Kidney glomerular epithelial cell (primary cell): Measurements from ENCODE around the gene DAB1.

Experiments
- DNase-seq: peaks from one replicate; lab custom pipeline; 2025; lab: John Stamatoyannopoulos, UW

The DAB1 gene

GRCh38 chr1:56975446-56975845 lies 448.4 kb downstream of the DAB1 start:
- no peak for DNase-seq

- no peak for DNase-seq
Observed at GRCh38 chr1:56973923-56974742, 449.7 kb downstream of the DAB1 start.

GRCh38 chr1:56972976-56973375 lies 450.9 kb downstream of the DAB1 start:
- DNase-seq = no peak

- DNase-seq = no peak
Observed at GRCh38 chr1:56970280-56970679, 453.6 kb downstream of the DAB1 start.

DNA sequence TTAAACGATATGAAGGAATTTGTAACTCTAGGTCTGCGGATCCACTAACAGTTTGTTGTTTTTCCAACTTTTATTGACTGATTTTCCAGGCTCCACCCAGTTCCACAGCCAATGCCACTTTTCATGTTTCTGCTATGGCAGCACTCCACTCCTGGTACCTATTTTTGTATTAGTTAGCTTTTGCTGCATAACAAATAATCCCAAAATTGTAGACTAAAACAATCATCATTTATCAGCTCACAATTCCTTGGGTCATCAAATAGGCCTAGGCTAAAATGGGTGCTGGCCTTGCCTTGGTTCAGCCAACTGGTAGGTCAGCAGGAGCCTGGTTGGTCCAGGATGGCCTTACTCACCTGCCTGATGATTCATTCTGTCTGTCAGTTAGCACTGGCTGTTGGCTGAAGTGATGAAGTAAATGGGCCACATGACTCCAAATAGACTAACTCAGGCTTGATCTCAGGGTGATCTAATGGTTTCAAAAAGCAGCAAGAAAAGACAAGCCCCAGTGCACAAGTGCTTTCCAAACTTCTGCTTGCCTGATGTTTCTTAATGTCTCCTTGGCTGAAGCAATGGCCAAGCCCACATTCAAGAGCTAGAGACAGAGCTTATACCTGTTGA lies 454.9 kb downstream of the DAB1 start:
- DNase-seq = no peak

- DNase-seq = no peak
Observed at GRCh38 chr1:56967900-56968832, 455.7 kb downstream of the DAB1 start.

DNA sequence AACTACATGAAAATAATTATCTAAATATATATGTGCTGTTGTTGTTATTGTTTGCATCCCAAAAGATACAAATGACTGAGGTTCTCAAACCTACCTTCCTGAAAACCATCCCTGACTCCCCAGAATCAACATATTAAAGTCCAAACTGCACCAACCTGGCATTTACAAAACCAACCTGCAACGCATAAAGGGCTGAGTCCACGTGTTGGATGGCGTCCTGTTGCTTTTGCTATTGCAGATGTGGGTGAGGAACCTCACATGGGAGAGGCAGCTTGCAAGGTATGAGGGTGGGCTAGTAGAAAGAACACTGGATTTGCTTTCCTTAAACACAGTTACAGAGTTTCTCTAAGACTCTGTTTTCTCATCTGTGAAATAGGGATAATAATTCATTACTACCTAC lies 456.5 kb downstream of the DAB1 start:
- no peak for DNase-seq

DNA sequence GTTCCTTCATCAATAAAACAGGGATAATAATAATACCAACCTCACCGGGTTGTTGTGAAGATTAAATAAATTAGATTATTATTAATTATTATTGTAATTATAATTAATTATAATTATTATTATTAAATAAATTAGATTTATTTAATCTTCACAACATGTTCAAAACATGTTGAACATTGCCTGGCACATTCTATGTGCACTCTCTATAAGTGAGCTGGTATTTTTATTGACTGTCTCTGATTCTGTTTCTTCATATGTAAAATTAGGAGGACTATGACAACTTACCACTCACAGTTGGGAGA lies 457.2 kb downstream of the DAB1 start:
- DNase-seq = no peak

- DNase-seq = no peak
Observed at GRCh38 chr1:56965916-56966697, 457.8 kb downstream of the DAB1 start, which contains the start of gene C8B. C8B (minus strand) TSS chr1:56966015; CDS start chr1:56965948, 67 bp downstream.

DNA sequence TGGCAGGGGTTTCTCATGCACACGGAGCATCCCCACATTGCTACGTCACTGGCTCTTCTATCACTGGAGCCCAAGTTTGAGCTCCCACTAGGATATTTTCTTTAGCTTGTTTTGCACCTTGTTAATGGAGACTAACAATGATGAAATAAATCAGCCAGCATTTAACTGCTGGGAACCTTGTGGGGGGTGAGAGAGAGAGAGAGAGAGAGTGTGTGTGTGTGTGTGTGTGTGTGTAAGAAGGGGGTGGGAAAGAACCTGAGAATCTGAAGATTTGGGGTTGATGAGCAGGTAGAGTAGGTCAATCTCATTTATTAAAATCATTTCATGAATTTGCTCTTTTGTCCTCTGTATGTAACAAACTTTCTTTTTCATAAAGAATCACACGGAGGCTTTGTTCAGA lies 458.7 kb downstream of the DAB1 start:
- DNase-seq = no peak

DNA sequence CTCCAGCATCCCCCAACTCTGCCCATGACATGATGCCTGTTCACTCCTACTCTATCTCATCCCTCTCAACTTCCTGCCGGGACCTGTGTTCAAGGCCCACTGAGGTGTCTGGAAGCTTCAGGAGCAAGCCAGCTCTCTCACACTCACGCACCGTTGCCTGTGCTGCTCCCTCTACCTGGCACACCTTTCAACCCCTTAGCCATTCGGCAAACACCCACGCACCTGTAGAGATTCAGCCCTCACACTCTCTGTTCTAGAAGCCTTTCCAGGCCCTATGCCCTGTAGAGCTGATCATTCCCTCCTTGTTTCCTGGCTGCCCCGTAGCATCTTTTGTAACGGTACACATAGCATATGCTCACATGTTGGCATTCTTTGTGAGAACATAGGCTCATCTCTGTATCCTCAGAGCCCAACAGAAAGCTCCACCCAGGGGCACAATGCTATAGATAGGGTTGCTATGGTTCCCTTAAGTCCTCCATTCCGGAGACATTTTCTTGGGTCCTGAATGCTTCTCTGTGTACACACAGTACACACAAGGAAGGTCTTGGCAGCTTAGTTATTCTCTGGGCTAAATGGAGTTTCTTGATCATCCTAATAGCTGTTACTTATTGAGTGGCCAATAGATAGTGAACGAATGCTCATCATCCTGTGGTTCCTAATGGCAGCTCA lies 459.4 kb downstream of the DAB1 start:
- DNase-seq = no peak

DNA sequence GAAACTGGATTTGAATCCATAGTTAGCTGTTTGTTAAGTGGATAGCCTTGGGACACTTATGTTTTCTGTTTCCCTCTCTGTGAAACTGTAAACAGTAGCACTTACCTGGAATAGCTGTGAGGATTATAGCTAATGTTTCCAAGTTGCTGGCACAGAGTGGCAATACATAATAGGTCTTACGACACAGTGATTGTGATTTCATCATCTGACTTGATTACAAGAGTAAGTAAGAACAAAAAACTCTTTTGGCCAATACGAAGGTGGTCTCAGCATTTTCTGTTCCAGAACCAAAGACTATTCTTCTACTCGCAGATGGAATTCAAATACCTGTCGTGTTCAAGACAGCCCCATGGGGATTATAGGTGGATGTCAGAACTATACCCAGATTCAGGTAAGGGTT lies 460.2 kb downstream of the DAB1 start:
- DNase-seq = no peak

DNA sequence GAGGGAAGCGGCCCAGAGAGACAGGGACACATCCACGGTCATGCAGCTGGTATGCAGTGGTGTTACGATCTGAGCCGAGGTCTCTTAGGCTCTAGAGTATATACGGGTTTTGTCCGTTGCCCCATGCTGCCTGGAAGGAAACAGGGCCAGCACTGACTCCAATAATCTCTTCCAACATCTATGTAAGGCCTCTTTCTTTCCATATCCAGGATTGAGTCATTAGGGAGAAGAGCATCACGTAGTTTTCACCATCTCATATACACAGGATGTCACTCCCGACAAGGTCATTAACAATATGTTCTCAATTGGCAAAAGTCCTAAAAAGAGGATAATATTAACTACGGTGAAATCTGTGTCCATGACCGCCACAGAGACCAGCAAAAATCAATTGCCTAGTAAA lies 462.4 kb downstream of the DAB1 start:
- DNase-seq = no peak

DNA sequence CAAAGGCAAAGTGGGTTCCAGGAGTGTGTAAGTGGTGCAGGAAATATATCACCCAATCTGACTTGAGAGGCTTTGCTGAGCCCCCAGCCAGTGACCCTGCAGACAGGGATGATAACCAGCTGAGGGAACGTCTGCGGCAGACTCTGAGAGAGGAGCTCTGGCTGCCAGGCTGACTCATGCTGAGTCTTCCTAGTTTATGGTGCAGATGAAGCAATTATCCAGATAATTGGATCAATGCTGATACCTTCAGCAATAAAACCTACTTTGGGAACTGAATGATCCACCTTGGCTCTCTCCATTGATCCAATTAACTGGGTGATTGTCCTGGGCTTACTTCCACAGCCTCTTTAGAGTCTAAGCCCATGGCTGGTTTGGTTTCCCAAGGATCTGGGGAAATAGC lies 465.3 kb downstream of the DAB1 start:
- no peak for DNase-seq

DNA sequence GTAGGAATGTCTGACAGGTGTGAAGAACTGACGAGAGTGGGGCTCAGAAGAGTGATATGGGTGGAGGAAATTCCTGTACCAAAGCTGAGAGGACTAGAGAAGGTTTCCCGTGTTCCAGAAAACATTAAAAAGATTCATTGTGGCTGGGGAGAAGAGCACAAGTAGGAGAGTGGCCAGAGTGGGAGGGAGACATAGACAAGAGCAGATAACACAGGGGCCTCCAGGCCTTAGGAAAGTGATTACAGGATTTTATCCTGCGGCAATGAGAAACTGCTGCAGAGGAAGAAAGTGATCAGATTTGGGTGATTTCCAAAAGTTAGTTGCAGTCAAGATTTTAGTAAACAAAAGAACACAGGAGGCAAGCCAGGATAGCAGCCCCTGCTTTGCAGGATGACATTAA lies 465.9 kb downstream of the DAB1 start:
- no peak for DNase-seq

DNA sequence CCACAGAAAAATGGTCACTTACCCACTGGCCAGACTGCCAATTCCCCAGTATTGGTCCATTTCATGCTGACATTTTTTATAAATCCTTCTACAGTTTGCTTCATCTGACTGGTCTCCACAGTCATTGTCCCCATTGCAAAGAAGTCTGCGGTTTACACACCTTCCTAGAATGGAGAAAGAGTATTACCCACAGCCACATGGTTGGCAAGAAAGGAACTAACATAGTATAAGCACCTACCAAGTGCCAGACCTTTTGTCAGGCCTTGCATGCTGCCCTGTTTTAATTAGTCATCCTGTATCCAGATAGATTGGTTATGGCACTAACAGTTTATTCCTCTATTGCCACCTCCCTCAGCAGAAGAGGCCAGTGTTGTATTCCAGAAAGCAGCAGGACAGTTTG lies 469.2 kb downstream of the DAB1 start:
- no peak for DNase-seq

- DNase-seq = no peak
Observed at GRCh38 chr1:56953386-56953785, 470.5 kb downstream of the DAB1 start.

DNA sequence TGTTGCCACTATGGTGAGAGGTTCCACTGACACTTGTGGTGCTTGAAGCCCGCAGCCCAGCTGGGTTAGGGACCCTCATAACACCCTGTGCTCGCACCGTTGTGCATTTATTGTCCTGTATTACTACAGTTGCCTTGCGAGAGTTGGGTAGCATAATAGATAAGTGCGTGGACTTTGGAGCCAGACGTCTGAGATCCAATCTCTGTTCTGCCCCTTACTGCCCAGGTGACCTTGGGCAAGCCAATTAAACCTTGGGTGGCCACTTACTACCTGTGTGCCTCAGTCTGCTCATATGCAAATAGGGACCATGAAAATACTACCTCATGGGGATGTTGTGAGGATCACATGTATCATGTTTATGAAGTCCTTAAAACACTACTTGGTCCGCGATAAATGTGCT lies 471.4 kb downstream of the DAB1 start:
- no peak for DNase-seq

DNA sequence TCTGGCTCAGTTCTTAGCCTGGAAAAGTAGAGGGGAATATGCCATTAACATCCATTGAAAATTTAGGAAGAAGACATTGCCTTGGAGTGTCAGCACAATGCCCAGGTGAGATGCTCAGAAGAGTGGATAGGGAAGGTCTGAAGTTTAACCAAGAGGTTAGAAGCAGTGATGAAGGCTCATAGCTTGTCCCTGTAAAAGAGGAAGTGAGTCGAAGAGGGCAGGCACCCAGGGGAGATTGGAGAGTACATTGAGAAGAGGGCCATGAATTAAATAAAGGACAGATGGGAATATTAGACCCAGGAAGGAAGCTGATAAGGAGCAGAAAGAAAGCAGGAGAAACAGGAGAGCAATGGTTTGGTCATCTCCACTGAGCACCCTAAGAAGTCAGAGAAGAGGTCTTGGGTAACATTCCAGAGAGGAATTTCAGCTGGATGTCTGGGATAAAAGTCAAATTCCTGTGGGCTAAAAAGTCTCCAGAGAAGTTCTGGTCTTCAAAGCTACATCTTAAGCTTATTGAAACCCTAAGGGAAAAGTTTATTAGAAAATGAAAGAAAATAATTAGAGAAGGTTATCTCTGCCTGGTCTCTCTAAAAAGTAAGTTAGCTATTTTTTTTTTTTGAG lies 475.3 kb downstream of the DAB1 start:
- DNase-seq = no peak
